Right atrium auricular region (tissue), 2 donors: Measurements from ENCODE around the gene ZFAND3. TPM values are rescaled to one million over a fixed set of nuclear protein-coding genes. Genes with fewer than 3 reads are reported as not detected.

Experiments used
- DNase-seq: peaks from one replicate; pipeline ENCODE4 v3.0.0-alpha.2; 2019; ENCODE audit warnings: low spot score
- H3K27ac ChIP-seq, 2 donors: fragments of 200-600 bp; sonication (generic); 1 replicate in 1 of 2; 2 replicates in 1 of 2; pipeline ENCODE4 v1.5.1; 2016 to 2019
- H3K27me3 ChIP-seq, 2 donors: fragments of 200-600 bp; sonication (generic); one replicate each; pipeline versions ENCODE4 v1.5.1 to v1.6.0; 2017 to 2019
- H3K36me3 ChIP-seq: fragments of 200-600 bp; sonication (generic); one replicate; pipeline ENCODE4 v1.5.1; 2016
- H3K4me1 ChIP-seq, 2 donors: fragments of 200-600 bp; sonication (generic); one replicate each; pipeline versions ENCODE4 v1.5.1 to v1.6.0; 2017 to 2019
- H3K4me3 ChIP-seq, 2 donors: fragments of 200-600 bp; sonication (generic); 1 replicate in 1 of 2; 2 replicates in 1 of 2; pipeline ENCODE4 v1.5.1; 2017 to 2019; ENCODE audit warnings: mild to moderate bottlenecking in 1 of 2, moderate library complexity in 1 of 2
- H3K9me3 ChIP-seq, 2 donors: fragments of 200-600 bp; sonication (generic); one replicate each; pipeline ENCODE4 v1.5.1; 2019
- CTCF ChIP-seq, 2 donors: fragments of 200-600 bp; sonication (generic); IDR thresholded peaks; one replicate each; pipeline ENCODE4 v1.5.1; 2019; ENCODE audit warnings: antibody characterized with exemption in 2 of 2
- total RNA-seq, 2 donors: library from RNA; depleted of rRNA; stranded (reverse); fragments of >200 nt; gene quantifications; one replicate each; pipeline ENCODE4 v1.1.0, GENCODE V29; 2016

The ZFAND3 gene
- total RNA-seq, 2 donors from 2014 or later = 36.7 to 40.0 TPM

GRCh38 chr6:37871616-37872372, 52.3 kb downstream of the ZFAND3 start:
- peaks cover 0 to 25% of the 10 kb centered on the region in 2 donors for H3K4me1 ChIP-seq
- peaks cover 0 to 7% of the 10 kb centered on the region in 2 donors for H3K9me3 ChIP-seq
- H3K36me3 ChIP-seq = no peaks in the 10 kb centered on the region
- no peak overlapping the region for H3K27ac ChIP-seq
- no peak overlapping the region for H3K4me3 ChIP-seq
- H3K27me3 ChIP-seq = no peaks in the 10 kb centered on the region
- TF ChIP-seq CTCF (IDR thresholded peaks at IDR 0.05) = no peak
- DNase-seq = no peak

- H3K4me1 ChIP-seq = peaks cover 0 to 24% of the 10 kb centered on the region in 2 donors
- H3K27ac ChIP-seq = no peak overlapping the region
Observed at GRCh38 chr6:37872373-37872745, 52.8 kb downstream of the ZFAND3 start.

DNA sequence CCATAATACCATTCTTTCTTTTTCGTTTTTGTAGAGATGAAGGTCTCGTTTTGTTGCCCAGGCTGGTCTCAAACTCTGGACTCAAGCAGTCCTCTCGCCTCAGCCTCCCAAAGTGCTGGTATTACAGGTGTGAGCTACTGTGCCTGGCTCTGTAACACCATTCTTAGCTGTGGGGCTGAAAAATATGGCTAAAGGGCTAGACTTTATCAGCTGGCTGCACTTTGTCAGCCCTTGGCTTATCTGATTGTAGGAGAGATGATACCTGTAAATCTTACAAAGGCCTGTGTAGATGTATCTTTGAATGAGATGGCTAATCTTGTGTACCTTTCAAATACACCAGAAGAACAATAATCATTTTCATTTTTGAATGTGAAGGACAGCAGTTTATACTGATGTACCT, 55.2 kb downstream of the ZFAND3 start:
- TF ChIP-seq CTCF (IDR thresholded peaks at IDR 0.05) = no peak
- no peaks in the 10 kb centered on the region for H3K27me3 ChIP-seq
- no peaks in the 10 kb centered on the region for H3K36me3 ChIP-seq
- no peak for DNase-seq
- peaks cover 0 to 7% of the 10 kb centered on the region in 2 donors for H3K9me3 ChIP-seq
- H3K4me1 ChIP-seq = peaks cover 0 to 22% of the 10 kb centered on the region in 2 donors
- H3K4me3 ChIP-seq = no peak overlapping the region
- H3K27ac ChIP-seq = no peak overlapping the region

More at GRCh38 chr6:37872373-37872745, 52.8 kb downstream of the ZFAND3 start:
- Histone ChIP-seq H3K9me3 (peaks cover 0 to 7% of the 10 kb centered on the region in 2 donors), H3K27me3 (no peaks in the 10 kb centered on the region), H3K36me3 (no peaks in the 10 kb centered on the region), H3K4me3 (no peak overlapping the region)
- TF ChIP-seq CTCF (IDR thresholded peaks at IDR 0.05) = no peak
- DNase-seq = no peak

DNA sequence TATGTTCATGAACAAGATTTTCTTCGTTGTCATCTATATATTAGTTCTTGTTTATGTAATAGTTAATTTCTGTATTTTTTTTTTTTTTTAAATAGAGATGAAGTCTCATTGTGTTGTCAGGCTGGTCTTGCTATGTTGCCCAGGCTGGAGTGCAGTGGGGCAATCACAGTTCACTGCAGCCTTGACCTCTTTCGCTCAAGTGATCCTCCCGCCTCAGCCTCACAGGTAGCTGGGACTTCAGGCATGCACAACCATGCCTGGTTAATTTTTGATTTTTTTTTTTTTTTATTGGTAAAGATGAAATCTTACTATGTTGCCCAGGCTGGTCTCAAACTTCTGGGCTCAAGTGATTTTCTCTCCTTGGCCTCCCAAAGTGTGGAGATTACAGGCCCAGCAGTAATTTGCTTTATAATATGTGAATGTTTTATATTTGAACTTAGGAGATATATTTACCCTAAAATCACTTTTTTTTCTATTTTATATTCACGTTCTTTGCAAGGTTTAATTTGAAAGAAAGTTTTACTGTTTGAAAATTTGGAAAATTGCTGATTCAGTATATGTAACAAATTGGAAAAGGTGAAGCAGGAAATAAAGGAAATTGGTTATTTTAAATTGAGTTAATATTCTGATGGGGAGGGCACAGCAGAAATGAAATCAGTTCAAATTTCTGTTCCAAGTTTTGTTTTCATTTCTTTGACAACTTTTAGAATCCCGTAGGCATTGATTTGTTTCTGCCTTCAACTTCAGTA, 56.2 kb downstream of the ZFAND3 start:
- TF ChIP-seq CTCF (IDR thresholded peaks at IDR 0.05) = no peak
- peaks cover 0 to 28% of the 10 kb centered on the region in 2 donors for H3K4me1 ChIP-seq
- H3K27me3 ChIP-seq = no peaks in the 10 kb centered on the region
- H3K27ac ChIP-seq = no peak overlapping the region
- no peak overlapping the region for H3K4me3 ChIP-seq
- H3K9me3 ChIP-seq = peaks cover 0 to 7% of the 10 kb centered on the region in 2 donors
- no peaks in the 10 kb centered on the region for H3K36me3 ChIP-seq
- no peak for DNase-seq

DNA sequence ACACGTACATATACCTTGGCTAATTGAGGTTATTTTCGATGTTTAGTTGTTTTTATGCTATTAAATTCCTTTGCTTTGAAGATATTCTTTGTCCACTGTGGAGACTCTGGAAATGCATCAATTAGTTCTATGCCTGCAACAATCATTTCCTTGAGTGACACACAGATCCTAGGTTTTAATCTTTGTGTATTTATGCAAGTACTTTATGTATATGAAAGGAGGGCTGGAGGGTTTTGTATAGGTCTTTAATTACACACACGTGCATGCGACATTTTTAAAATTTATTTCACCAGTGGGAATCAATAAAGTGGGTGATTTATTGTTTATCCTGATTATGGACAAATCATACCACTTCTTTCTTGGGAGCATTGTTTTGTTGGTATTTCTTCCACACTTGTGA, 57.3 kb downstream of the ZFAND3 start:
- peaks cover 0 to 28% of the 10 kb centered on the region in 2 donors for H3K4me1 ChIP-seq

More for the DNA sequence above, 57.3 kb downstream of the ZFAND3 start:
- Histone ChIP-seq H3K9me3 (peaks cover 0 to 2% of the 10 kb centered on the region in 2 donors), H3K4me3 (no peak overlapping the region), H3K27me3 (no peaks in the 10 kb centered on the region), H3K27ac (no peak overlapping the region), H3K36me3 (no peaks in the 10 kb centered on the region)
- no peak for DNase-seq
- TF ChIP-seq CTCF (IDR thresholded peaks at IDR 0.05) = no peak
